Neural cell (in vitro differentiated cells): ENCODE data around the gene GAST. TPM values are rescaled to one million over a fixed set of nuclear protein-coding genes. Genes with fewer than 3 reads are reported as not detected.

Experiments used
- H2AFZ ChIP-seq: fragments of 200-600, 300-800 bp; sonication (generic), shearing (Covaris generic); 2 replicates; pipeline ENCODE4 v1.6.0; 2014; ENCODE audit warnings: low read depth, mild to moderate bottlenecking, antibody characterized with exemption, low read length, moderate library complexity
- H3F3A ChIP-seq: fragments of 200-600 bp; shearing (Covaris generic); 2 replicates; pipeline ENCODE4 v1.6.1; 2016; ENCODE audit warnings: mild to moderate bottlenecking, moderate library complexity, mixed read lengths, antibody characterized with exemption, low read length; ENCODE audit not compliant: insufficient read depth, poor library complexity, severe bottlenecking
- H3K27ac ChIP-seq: fragments of 200-600, 300-800 bp; sonication (generic), shearing (Covaris generic); 2 replicates; pipeline ENCODE4 v1.5.1; 2014; ENCODE audit warnings: mild to moderate bottlenecking, low read length, moderate library complexity
- H3K27me3 ChIP-seq: fragments of 300-800, 200-600 bp; sonication (generic), shearing (Covaris generic); 2 replicates; pipeline ENCODE4 v1.6.0; 2014; ENCODE audit warnings: mild to moderate bottlenecking, low read depth, low read length, moderate library complexity; ENCODE audit not compliant: insufficient read depth
- H3K36me3 ChIP-seq: fragments of 300-800, 200-600 bp; sonication (generic), shearing (Covaris generic); 2 replicates; pipeline ENCODE4 v1.5.1; 2014; ENCODE audit warnings: mild to moderate bottlenecking, antibody characterized with exemption, low read length, moderate library complexity; ENCODE audit not compliant: insufficient read depth
- H3K4me2 ChIP-seq: fragments of 300-800, 200-600 bp; sonication (generic), shearing (Covaris generic); 2 replicates; pipeline ENCODE4 v1.6.0; 2014; ENCODE audit warnings: mild to moderate bottlenecking, low read length
- H3K4me3 ChIP-seq: fragments of 300-800, 200-600 bp; sonication (generic), shearing (Covaris generic); 2 replicates; pipeline ENCODE4 v1.5.1; 2014; ENCODE audit warnings: mild to moderate bottlenecking, low read length, moderate library complexity
- H3K79me2 ChIP-seq: fragments of 200-600 bp; shearing (Covaris generic); replicated peaks from 2 replicates; pipeline ENCODE4 v1.6.0; 2014; ENCODE audit warnings: mild to moderate bottlenecking, low read length, moderate library complexity; ENCODE audit not compliant: insufficient read depth
- H3K9ac ChIP-seq: fragments of 300-800, 200-600 bp; sonication (generic), shearing (Covaris generic); 2 replicates; pipeline ENCODE4 v1.6.1; 2016; ENCODE audit warnings: mild to moderate bottlenecking, low read length, mixed read lengths
- H3K9me2 ChIP-seq: fragments of 200-600 bp; shearing (Covaris generic); 2 replicates; pipeline ENCODE4 v1.6.1; 2016; ENCODE audit warnings: mild to moderate bottlenecking, low read length, mixed read lengths; ENCODE audit not compliant: insufficient read depth
- H3K9me3 ChIP-seq: fragments of 200-600, 300-800 bp; sonication (generic), shearing (Covaris generic); 2 replicates; pipeline ENCODE4 v1.6.1; 2016; ENCODE audit warnings: mild to moderate bottlenecking, mixed run types, low read length, moderate library complexity, mixed read lengths
- H4K20me1 ChIP-seq: fragments of 200-600 bp; shearing (Covaris generic); 2 replicates; pipeline ENCODE4 v1.6.1; 2016; ENCODE audit warnings: mild to moderate bottlenecking, mixed run types; ENCODE audit not compliant: insufficient read depth
- EZH2 ChIP-seq: fragments of 200-600, 300-800 bp; shearing (Covaris generic), sonication (generic); IDR thresholded peaks from 2 replicates; pipeline ENCODE4 v1.6.1; 2014; ENCODE audit warnings: antibody characterized with exemption, low read length, borderline replicate concordance, mild to moderate bottlenecking; ENCODE audit not compliant: insufficient read depth, poor library complexity, severe bottlenecking
- MXI1 ChIP-seq: fragments of 450-650 bp; conservative IDR thresholded peaks from 2 replicates; pipeline ENCODE4 v1.6.1; 2014; ENCODE audit warnings: antibody characterized with exemption, mild to moderate bottlenecking; ENCODE audit not compliant: poor library complexity, severe bottlenecking
- POLR2AphosphoS5 ChIP-seq: IDR thresholded peaks from 2 replicates; pipeline ENCODE4 v1.6.1; 2012
- RAD21 ChIP-seq: fragments of 450-650 bp; conservative IDR thresholded peaks from 2 replicates; pipeline ENCODE4 v1.6.1; 2014; ENCODE audit warnings: antibody characterized with exemption, mild to moderate bottlenecking, moderate library complexity
- SMC3 ChIP-seq: fragments of 450-650 bp; conservative IDR thresholded peaks from 2 replicates; pipeline ENCODE4 v1.6.1; 2014; ENCODE audit warnings: antibody characterized with exemption, mild to moderate bottlenecking, moderate library complexity; ENCODE audit not compliant: poor library complexity
- TAF1 ChIP-seq: IDR thresholded peaks from 2 replicates; pipeline ENCODE4 v1.6.1; 2012; ENCODE audit warnings: low read depth
- polyA plus RNA-seq: library from polyadenylated mRNA; depleted of rRNA; stranded (reverse); fragments of >200 nt; gene quantifications from 2 replicates; pipeline ENCODE4 v1.2.3, GENCODE V29; 2014
- TF ChIP-seq, protein P1 (sequence below): IDR thresholded peaks from 2 replicates; pipeline ENCODE4 v1.6.1; 2012; ENCODE audit warnings: borderline replicate concordance

Gene GAST
- polyA plus RNA-seq, 1 donor from 2014 or later, result not detected

DNA sequence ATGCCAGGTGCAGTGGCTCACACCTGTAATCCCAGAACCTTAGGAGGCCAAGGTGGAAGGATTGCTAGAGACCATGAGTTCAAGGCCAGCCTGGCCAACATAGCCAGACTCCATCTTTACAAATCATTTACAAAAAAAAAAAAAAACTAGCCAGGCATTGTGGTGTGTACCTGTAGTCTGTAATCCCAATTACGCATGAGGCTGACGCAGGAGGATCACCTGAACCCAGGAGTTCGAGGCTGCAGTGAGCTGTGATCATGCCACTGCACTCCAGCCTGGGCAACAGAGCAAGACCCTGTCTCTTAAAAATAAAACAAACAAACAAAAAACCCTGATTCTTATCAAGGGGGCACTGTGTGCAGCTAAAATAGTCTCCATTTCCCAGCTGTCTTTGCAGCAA is 39.2 kb downstream of the GAST start:
- no peak overlapping the region for H2AFZ ChIP-seq

DNA sequence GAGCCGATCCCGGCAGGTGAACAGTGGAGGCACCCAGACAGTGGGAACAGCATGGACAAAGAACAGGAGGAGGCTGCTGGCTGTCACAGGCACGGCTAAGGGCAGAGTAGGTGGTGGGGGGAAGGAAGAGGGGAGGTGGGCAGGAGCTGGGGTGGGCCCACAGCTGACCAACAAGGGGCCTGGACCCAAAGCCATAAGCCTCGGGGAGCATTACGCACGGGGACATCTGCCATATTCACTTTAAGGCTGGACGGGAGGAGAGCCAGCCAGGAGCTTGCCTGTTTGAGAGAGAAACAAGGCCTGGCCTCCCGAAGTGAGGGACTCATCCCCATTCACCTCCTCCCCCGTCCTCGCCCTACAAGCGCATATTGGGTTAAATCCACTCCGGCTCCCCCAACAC is 41.9 kb downstream of the GAST start:
- TF ChIP-seq POLR2AphosphoS5 (no peak), MXI1 (no peak), EZH2 (no peak), TAF1 (no peak), RAD21 (no peak), SMC3 (no peak)
- TF ChIP-seq, protein P1, sequence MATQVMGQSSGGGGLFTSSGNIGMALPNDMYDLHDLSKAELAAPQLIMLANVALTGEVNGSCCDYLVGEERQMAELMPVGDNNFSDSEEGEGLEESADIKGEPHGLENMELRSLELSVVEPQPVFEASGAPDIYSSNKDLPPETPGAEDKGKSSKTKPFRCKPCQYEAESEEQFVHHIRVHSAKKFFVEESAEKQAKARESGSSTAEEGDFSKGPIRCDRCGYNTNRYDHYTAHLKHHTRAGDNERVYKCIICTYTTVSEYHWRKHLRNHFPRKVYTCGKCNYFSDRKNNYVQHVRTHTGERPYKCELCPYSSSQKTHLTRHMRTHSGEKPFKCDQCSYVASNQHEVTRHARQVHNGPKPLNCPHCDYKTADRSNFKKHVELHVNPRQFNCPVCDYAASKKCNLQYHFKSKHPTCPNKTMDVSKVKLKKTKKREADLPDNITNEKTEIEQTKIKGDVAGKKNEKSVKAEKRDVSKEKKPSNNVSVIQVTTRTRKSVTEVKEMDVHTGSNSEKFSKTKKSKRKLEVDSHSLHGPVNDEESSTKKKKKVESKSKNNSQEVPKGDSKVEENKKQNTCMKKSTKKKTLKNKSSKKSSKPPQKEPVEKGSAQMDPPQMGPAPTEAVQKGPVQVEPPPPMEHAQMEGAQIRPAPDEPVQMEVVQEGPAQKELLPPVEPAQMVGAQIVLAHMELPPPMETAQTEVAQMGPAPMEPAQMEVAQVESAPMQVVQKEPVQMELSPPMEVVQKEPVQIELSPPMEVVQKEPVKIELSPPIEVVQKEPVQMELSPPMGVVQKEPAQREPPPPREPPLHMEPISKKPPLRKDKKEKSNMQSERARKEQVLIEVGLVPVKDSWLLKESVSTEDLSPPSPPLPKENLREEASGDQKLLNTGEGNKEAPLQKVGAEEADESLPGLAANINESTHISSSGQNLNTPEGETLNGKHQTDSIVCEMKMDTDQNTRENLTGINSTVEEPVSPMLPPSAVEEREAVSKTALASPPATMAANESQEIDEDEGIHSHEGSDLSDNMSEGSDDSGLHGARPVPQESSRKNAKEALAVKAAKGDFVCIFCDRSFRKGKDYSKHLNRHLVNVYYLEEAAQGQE, result no peak
- Histone ChIP-seq H3K27me3 (no peaks in the 10 kb centered on the region), H3K9ac (no peak overlapping the region), H3K4me3 (no peak overlapping the region), H3K9me2 (no peaks in the 10 kb centered on the region), H3K36me3 (no peaks in the 10 kb centered on the region), H3K27ac (no peak overlapping the region), H3K4me2 (no peak overlapping the region), H3K9me3 (no peaks in the 10 kb centered on the region), H3K79me2 (no peaks in the 10 kb centered on the region), H2AFZ (no peak overlapping the region), H3F3A (no peaks in the 10 kb centered on the region), H4K20me1 (no peaks in the 10 kb centered on the region)

More for the DNA sequence above, 39.2 kb downstream of the GAST start:
- Histone ChIP-seq H3K36me3 (no peaks in the 10 kb centered on the region), H3K9me2 (no peaks in the 10 kb centered on the region), H3K4me3 (no peak overlapping the region), H3K27me3 (no peaks in the 10 kb centered on the region), H4K20me1 (no peaks in the 10 kb centered on the region), H3K27ac (no peak overlapping the region), H3F3A (no peaks in the 10 kb centered on the region), H3K79me2 (no peaks in the 10 kb centered on the region), H3K4me2 (no peak overlapping the region), H3K9me3 (no peaks in the 10 kb centered on the region), H3K9ac (no peak overlapping the region)
- TF ChIP-seq TAF1, result no peak
- TF ChIP-seq POLR2AphosphoS5, result no peak
- TF ChIP-seq, protein P1, result no peak
- TF ChIP-seq MXI1, result no peak
- TF ChIP-seq RAD21, result no peak
